HG03571 (cell line): ENCODE results near the gene PCDHGA4.
"Not testable (repeated sequence)": the region's sequence is repeated elsewhere in the genome, so short reads cannot be mapped to it uniquely, and the experiment has no call there.

ENCODE experiments used
- ATAC-seq: cut with Tn5 transposase; IDR thresholded peaks from one replicate; pipeline ENCODE4 v1.9.1; 2021; ENCODE audit not compliant: unreplicated experiment

Gene PCDHGA4

GRCh38 chr5:141354900-141355469, at the start of gene PCDHGA4:
Gene PCDHGA4 (plus strand): TSS chr5:141355021. CDS start chr5:141355108, 87 bp downstream.
- ATAC-seq: no peak

DNA sequence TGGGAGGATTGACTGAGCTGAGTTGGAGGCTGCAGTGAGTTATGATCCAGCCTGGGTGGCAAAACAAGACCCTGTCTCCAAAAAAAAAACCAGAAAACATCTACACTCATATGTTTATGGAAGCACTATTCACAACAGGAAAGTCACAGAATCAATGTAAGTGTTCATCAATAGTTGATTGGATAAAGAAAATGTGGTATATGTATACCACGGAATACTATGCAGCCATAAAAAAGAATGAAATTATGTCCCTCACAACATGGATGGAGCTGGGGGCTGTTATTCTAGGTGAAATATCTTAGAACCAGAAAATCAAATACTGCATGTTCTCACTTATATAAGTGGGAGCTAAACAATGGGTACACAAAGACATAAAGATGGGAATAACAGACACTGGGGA, 48.2 kb upstream of the PCDHGA4 start:
- no peak for ATAC-seq

DNA sequence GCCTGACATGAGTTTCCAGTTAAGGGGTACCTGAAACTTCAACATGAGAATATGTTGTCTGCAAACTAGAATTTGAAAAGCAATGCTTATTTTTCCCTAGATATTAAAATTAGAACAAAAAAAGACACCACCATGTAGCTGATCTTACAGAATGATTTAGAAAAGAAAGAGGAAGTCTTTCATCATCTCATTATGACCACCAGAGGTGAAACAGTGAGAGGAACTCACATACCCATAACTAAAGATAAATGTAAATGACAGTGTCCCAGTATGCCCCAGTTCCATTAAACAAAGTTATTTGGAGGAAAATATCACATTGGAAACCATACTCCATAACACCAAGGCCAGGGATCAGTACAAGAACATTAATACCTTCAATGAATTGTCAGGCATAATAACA, 41.1 kb upstream of the PCDHGA4 start:
- no peak for ATAC-seq

DNA sequence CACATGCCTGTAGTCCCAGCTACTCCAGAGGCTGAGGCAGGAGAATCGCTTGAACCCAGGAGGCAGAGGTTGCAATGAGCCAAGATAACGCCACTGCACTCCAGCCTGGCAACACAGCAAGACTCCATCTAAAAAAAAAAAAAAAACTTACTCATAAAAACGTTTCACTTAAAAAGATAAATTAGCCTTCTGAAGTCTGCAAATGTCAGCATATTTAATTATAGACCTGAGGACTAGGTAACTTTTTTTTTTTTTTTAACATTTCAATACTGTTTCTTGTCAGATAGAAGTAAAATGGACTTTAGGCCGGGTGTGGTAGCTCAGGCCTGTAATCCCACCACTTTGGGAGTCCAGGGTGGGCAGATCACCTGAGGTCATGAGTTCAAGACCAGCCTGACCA, 37.9 kb upstream of the PCDHGA4 start:
- ATAC-seq: not testable (repeated sequence)

- ATAC-seq: no peak
These were observed 35.6 kb upstream of the PCDHGA4 start for GRCh38 chr5:141319202-141319601.

DNA sequence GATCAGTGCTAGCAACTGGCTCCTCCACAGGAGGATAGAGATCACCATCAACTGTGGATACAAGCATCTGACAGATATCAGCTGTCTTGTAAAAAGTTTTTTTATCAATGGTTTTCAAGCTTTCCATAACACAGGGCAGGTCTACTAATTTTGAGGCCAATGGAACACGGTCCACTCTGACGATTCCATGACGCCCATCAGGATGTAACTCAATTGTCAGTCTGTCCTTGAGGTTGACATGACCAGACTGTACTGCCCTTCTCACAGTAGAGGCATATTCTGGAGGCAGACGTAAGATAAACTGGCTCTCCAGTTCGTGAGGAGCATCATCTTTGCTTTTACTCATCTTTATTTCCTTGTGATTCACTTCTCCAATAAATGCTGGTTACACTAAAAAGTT, 35.1 kb upstream of the PCDHGA4 start:
- no peak for ATAC-seq

- ATAC-seq: peak; percentile 92
These were observed 34.3 kb upstream of the PCDHGA4 start, which contains the start of gene TAF7 for GRCh38 chr5:141320225-141321169. Gene TAF7 (minus strand): TSS chr5:141320784. CDS start chr5:141320044, 740 bp downstream.

GRCh38 chr5:141322261-141322660, 32.6 kb upstream of the PCDHGA4 start:
- ATAC-seq: no peak

DNA sequence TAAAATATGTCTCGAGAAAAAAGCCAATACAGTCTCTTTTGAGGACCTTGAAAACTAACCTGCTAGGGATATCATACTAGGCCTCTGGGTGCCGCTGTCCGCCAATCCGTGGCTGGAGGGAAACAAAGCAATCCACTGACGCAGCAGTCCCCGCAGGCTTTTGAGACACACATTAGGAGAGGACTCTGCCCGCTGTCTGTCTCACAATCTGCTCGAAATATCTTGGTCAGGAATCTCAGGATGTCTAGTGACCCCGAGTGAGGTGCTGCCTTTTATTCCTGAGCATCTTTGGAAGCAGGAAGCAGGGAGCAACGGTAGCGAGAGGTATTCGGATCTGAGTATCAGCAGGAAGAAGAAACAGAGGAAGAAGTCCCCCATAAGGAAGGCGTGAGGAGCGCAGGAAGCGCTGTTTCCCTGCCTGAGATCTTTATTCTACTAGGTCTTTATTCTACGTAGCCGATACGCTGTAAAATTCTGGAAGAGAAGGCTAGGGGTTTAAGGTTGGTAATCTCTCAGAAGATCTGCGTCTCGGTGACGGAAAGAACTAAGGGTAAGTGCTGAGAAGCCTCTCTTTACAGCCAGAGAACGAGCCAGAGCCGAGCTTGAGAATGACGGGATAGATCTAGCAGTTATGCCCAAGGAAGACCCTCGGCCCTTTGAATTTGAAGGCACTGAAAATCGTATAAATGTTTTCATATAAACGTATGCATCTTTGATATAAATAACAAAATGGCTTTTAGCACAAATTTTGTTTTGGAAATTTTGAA, 28.6 kb upstream of the PCDHGA4 start:
- ATAC-seq: peak; percentile 66

GRCh38 chr5:141328231-141328630, 26.6 kb upstream of the PCDHGA4 start:
- no peak for ATAC-seq

- ATAC-seq: no peak
These were observed 24.3 kb upstream of the PCDHGA4 start, which contains the start of gene PCDHGA1 for GRCh38 chr5:141330299-141331080. Gene PCDHGA1 (plus strand): TSS chr5:141330514.

DNA sequence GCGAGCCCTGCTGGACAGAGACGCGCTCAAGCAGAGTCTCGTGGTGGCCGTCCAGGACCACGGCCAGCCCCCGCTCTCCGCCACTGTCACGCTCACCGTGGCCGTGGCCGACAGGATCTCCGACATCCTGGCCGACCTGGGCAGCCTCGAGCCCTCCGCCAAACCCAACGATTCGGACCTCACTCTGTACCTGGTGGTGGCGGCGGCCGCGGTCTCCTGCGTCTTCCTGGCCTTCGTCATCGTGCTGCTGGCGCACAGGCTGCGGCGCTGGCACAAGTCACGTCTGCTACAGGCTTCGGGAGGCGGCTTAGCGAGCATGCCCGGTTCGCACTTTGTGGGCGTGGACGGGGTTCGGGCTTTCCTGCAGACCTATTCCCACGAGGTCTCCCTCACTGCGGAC, 22.2 kb upstream of the PCDHGA4 start:
- ATAC-seq: not testable (repeated sequence)

- no peak for ATAC-seq
These were observed 16.1 kb upstream of the PCDHGA4 start, which contains the start of gene PCDHGA2 for GRCh38 chr5:141338538-141339306. Gene PCDHGA2 (plus strand): TSS chr5:141338760.

DNA sequence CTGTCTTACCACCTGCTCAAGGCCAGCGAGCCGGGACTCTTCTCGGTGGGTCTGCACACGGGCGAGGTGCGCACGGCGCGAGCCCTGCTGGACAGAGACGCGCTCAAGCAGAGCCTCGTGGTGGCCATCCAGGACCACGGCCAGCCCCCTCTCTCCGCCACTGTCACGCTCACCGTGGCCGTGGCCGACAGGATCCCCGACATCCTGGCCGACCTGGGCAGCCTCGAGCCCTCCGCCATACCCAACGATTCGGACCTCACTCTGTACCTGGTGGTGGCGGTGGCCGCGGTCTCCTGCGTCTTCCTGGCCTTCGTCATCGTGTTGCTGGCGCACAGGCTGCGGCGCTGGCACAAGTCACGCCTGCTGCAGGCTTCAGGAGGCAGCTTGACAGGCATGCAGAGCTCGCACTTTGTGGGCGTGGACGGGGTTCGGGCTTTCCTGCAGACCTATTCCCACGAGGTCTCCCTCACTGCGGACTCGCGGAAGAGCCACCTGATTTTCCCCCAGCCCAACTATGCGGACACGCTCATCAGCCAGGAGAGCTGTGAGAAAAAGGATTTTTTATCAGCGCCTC, 14.0 kb upstream of the PCDHGA4 start:
- not testable (repeated sequence) for ATAC-seq

GRCh38 chr5:141342773-141343172, 12.0 kb upstream of the PCDHGA4 start:
- ATAC-seq: no peak

- ATAC-seq: no peak
These were observed 11.4 kb upstream of the PCDHGA4 start, which contains the start of gene PCDHGA3 for GRCh38 chr5:141343242-141343952. Gene PCDHGA3 (plus strand): TSS chr5:141343829. CDS start chr5:141344034, 205 bp downstream.

- ATAC-seq: no peak
These were observed 10.8 kb upstream of the PCDHGA4 start for GRCh38 chr5:141343953-141344463.

DNA sequence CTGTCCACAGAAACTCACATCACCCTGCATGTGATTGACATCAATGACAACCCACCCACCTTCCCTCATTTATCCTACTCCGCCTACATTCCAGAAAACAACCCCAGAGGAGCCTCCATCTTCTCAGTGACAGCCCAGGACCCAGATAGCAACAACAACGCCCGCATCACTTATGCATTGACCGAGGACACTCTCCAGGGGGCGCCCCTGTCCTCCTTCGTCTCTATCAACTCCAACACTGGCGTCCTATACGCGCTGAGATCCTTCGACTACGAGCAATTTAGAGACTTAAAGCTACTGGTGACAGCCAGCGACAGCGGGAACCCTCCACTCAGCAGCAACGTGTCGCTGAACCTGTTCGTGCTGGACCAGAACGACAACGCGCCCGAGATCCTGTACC, 9.5 kb upstream of the PCDHGA4 start:
- ATAC-seq: no peak
